ENCODE measurements around the gene RWDD4. TPM values are rescaled to one million over a fixed set of nuclear protein-coding genes. Genes with fewer than 3 reads are reported as not detected.

The RWDD4 gene
- polyA plus RNA-seq, 2 donors: 8.6 to 12.7 TPM

- Histone ChIP-seq H3K9me3 (ENCODE audit: control insufficient read depth in 2 of 2, insufficient read depth in 1 of 2, low read depth in 1 of 2, low read length in 1 of 2) (no peaks in the 10 kb centered on the region), H3K27ac (ENCODE audit: low read depth in 2 of 2, low read length in 1 of 2) (no peak overlapping the region), H3K4me1 (ENCODE audit: control insufficient read depth in 2 of 2, insufficient read depth in 2 of 2, low read length in 1 of 2) (no peaks in the 10 kb centered on the region), H3K36me3 (ENCODE audit: control insufficient read depth in 2 of 2, insufficient read depth in 2 of 2, low read length in 1 of 2) (no peaks in the 10 kb centered on the region), H3K4me3 (ENCODE audit: low read depth in 1 of 2, low read length in 2 of 2) (no peak overlapping the region), H3K27me3 (ENCODE audit: control insufficient read depth in 1 of 2, insufficient read depth in 2 of 2, low read length in 2 of 2) (no peaks in the 10 kb centered on the region)
- 82 to 84% methylated on average over 3 of the region's 3 CpGs for WGBS, 2 donors
Measured at GRCh38 chr4:183594823-183595222, 64.2 kb downstream of the RWDD4 start.

GRCh38 chr4:183591301-183591700 is 67.7 kb downstream of the RWDD4 start:
- Histone ChIP-seq H3K4me3 (ENCODE audit: low read depth in 1 of 2, low read length in 2 of 2) (no peak overlapping the region), H3K4me1 (ENCODE audit: control insufficient read depth in 2 of 2, insufficient read depth in 2 of 2, low read length in 1 of 2) (no peaks in the 10 kb centered on the region)
- 90 to 92% methylated on average over 4 of the region's 4 CpGs for WGBS, 2 donors

More at GRCh38 chr4:183591301-183591700, 67.7 kb downstream of the RWDD4 start:
- no peaks in the 10 kb centered on the region for H3K9me3 ChIP-seq (ENCODE audit: control insufficient read depth in 2 of 2, insufficient read depth in 1 of 2, low read depth in 1 of 2, low read length in 1 of 2)
- H3K36me3 ChIP-seq (ENCODE audit: control insufficient read depth in 2 of 2, insufficient read depth in 2 of 2, low read length in 1 of 2): no peaks in the 10 kb centered on the region
- H3K27me3 ChIP-seq (ENCODE audit: control insufficient read depth in 1 of 2, insufficient read depth in 2 of 2, low read length in 2 of 2): no peaks in the 10 kb centered on the region
- H3K27ac ChIP-seq (ENCODE audit: low read depth in 2 of 2, low read length in 1 of 2): no peak overlapping the region

Other genes starting within 250 kb of the RWDD4 start
- 10 to 100 TPM; 18.9 to 20.8 TPM for gene CDKN2AIP, start 214.5 kb downstream of the RWDD4 start, polyA plus RNA-seq
- gene ING2, start 154.1 kb downstream of the RWDD4 start, polyA plus RNA-seq: 10 to 100 TPM in 1 of 2 donors, 1 to 10 TPM in 1; 9.0 to 14.8 TPM
- 10 to 100 TPM; 11.6 to 13.7 TPM for gene TRAPPC11, start 108 bp upstream of the RWDD4 start, polyA plus RNA-seq
- gene STOX2, start 246.1 kb upstream of the RWDD4 start, polyA plus RNA-seq: 1 to 10 TPM; 2.6 to 3.3 TPM

Measured in esophagus (tissue), 2 donors.